GM18873 (cell line): ENCODE data around the gene BIRC2.

Source experiments
- ATAC-seq: cut with Tn5 transposase; IDR thresholded peaks from one replicate; pipeline ENCODE4 v1.9.1; 2021; ENCODE audit warnings: mild to moderate bottlenecking, moderate library complexity, moderate number of reproducible peaks; ENCODE audit not compliant: unreplicated experiment, low FRiP score

The BIRC2 gene

GRCh38 chr11:102427068-102427467 is 80.1 kb downstream of the BIRC2 start:
- no peak for ATAC-seq
